Neutrophil (primary cell): ENCODE data around the gene PTN.

ENCODE experiments used
- H3K27ac ChIP-seq: fragments of 200-600 bp; sonication (generic); 2 replicates; pipeline ENCODE4 v1.5.1; 2016; ENCODE audit warnings: mild to moderate bottlenecking, moderate library complexity
- H3K27me3 ChIP-seq: fragments of 200-600 bp; sonication (generic); 2 replicates; pipeline ENCODE4 v1.6.0; 2016; ENCODE audit warnings: mild to moderate bottlenecking
- H3K36me3 ChIP-seq: fragments of 200-600 bp; sonication (generic); 2 replicates; pipeline ENCODE4 v1.5.1; 2017
- H3K4me1 ChIP-seq, 2 experiments: fragments of 200-600 bp in 1 of 2; sonication (generic) in 1 of 2; 1 replicate in 1 of 2; 2 replicates in 1 of 2; pipeline versions ENCODE4 v1.5.1 to v1.6.1; 2013 to 2016; ENCODE audit warnings: low read depth in 1 of 2, low read length in 1 of 2, mild to moderate bottlenecking in 1 of 2, moderate library complexity in 1 of 2; ENCODE audit not compliant: control insufficient read depth in 1 of 2, insufficient read depth in 1 of 2
- H3K4me3 ChIP-seq, 2 experiments: fragments of 200-600 bp in 1 of 2; sonication (generic) in 1 of 2; 1 replicate in 1 of 2; 2 replicates in 1 of 2; pipeline ENCODE4 v1.5.1; 2013 to 2016; ENCODE audit warnings: low read depth in 1 of 2, low read length in 1 of 2, mild to moderate bottlenecking in 1 of 2, moderate library complexity in 1 of 2
- H3K9me3 ChIP-seq: fragments of 200-600 bp; sonication (generic); 2 replicates; pipeline ENCODE4 v1.5.1; 2016
- CTCF ChIP-seq: fragments of 200-600 bp; sonication (generic); IDR thresholded peaks from 2 replicates; pipeline ENCODE4 v1.5.1; 2016; ENCODE audit warnings: antibody characterized with exemption

The PTN gene

GRCh38 chr7:137295739-137296324, 47.7 kb downstream of the PTN start:
- Histone ChIP-seq H3K36me3 (no peaks in the 10 kb centered on the region), H3K4me1 (no peaks in the 10 kb centered on the region), H3K27me3 (no peaks in the 10 kb centered on the region), H3K4me3 (no peak overlapping the region), H3K27ac (no peak overlapping the region), H3K9me3 (no peaks in the 10 kb centered on the region)
- no peak for TF ChIP-seq CTCF

- Histone ChIP-seq H3K4me3 (no peak overlapping the region), H3K27ac (no peak overlapping the region), H3K4me1 (no peaks in the 10 kb centered on the region), H3K9me3 (no peaks in the 10 kb centered on the region), H3K27me3 (no peaks in the 10 kb centered on the region), H3K36me3 (no peaks in the 10 kb centered on the region)
- TF ChIP-seq CTCF, result no peak
Observed at GRCh38 chr7:137289101-137289500, 54.4 kb downstream of the PTN start.

- no peaks in the 10 kb centered on the region for H3K9me3 ChIP-seq
- H3K27ac ChIP-seq, result no peak overlapping the region
- TF ChIP-seq CTCF, result no peak
- no peaks in the 10 kb centered on the region for H3K4me1 ChIP-seq
- H3K4me3 ChIP-seq, result no peak overlapping the region
- no peaks in the 10 kb centered on the region for H3K27me3 ChIP-seq
- no peaks in the 10 kb centered on the region for H3K36me3 ChIP-seq
Observed at GRCh38 chr7:137287651-137288258, 55.8 kb downstream of the PTN start.

- H3K9me3 ChIP-seq, result no peaks in the 10 kb centered on the region
- H3K27ac ChIP-seq, result no peak overlapping the region
- H3K4me3 ChIP-seq, result no peak overlapping the region
- no peaks in the 10 kb centered on the region for H3K4me1 ChIP-seq
- no peak for TF ChIP-seq CTCF
- H3K27me3 ChIP-seq, result no peaks in the 10 kb centered on the region
- H3K36me3 ChIP-seq, result no peaks in the 10 kb centered on the region
Observed at GRCh38 chr7:137283153-137283552, 60.4 kb downstream of the PTN start.

GRCh38 chr7:137282043-137282442, 61.5 kb downstream of the PTN start:
- H3K9me3 ChIP-seq, result no peaks in the 10 kb centered on the region
- H3K4me1 ChIP-seq, result no peaks in the 10 kb centered on the region
- H3K27ac ChIP-seq, result no peak overlapping the region
- no peaks in the 10 kb centered on the region for H3K36me3 ChIP-seq
- H3K4me3 ChIP-seq, result no peak overlapping the region
- H3K27me3 ChIP-seq, result no peaks in the 10 kb centered on the region
- TF ChIP-seq CTCF, result no peak
